A549 treated with DMSO at 1 μM for 4 hours (cell line): ENCODE measurements around the gene GOLGA8K. TPM values are rescaled to one million over a fixed set of nuclear protein-coding genes. Genes with fewer than 3 reads are reported as not detected.

Experiments
- total RNA-seq: library from RNA; stranded (reverse); fragments of 200-300 nt; extraction: Qiagen RNA extraction; gene quantifications from 5 replicates; pipeline ENCODE4 v1.2.3, GENCODE V29; 2022; ENCODE audit warnings: low read depth

The GOLGA8K gene
- 0.38 to 1.2 TPM (median 0.90 TPM) in 5 replicates for total RNA-seq

GRCh38 chr15:32403192-32403591 lies at the start of gene GOLGA8K:
GOLGA8K (minus strand) TSS chr15:32403292; CDS start chr15:32403194, 98 bp downstream.

Other genes with a start within 250 kb of the GOLGA8K start
- gene GOLGA8O, start 52.3 kb upstream of the GOLGA8K start, total RNA-seq = 0.19 to 0.54 TPM (median 0.33 TPM) in 5 replicates
- 0.94 to 1.7 TPM (median 1.4 TPM) in 5 replicates for gene GOLGA8N, start 190.2 kb upstream of the GOLGA8K start, total RNA-seq
- gene ARHGAP11A, start 212.2 kb upstream of the GOLGA8K start, total RNA-seq = 66.2 to 98.2 TPM (median 90.5 TPM) in 5 replicates
- gene SCG5, start 238.4 kb upstream of the GOLGA8K start, total RNA-seq = 1.6 to 3.7 TPM (median 2.2 TPM) in 5 replicates